Gastrocnemius medialis (tissue), 4 donors: ENCODE measurements around the gene GALNT11.

Experiments
- CTCF ChIP-seq, 5 experiments: fragments of 450-650 bp in 3 of 5; fragments of 200-600 bp in 2 of 5; sonication (generic) in 2 of 5; IDR thresholded peaks in 4 of 5; conservative IDR thresholded peaks in 1 of 5; 1 replicate in 4 of 5; 2 replicates in 1 of 5; pipeline ENCODE4 v1.5.1; 2016 to 2019; ENCODE audit warnings: antibody characterized with exemption in 5 of 5, mild to moderate bottlenecking in 3 of 5, moderate library complexity in 3 of 5
- POLR2A ChIP-seq, 2 donors: fragments of 450-650 bp; IDR thresholded peaks; one replicate each; pipeline ENCODE4 v1.6.1; 2017; ENCODE audit warnings: antibody characterized with exemption in 2 of 2, mild to moderate bottlenecking in 2 of 2, moderate library complexity in 2 of 2

GRCh38 chr7:152112829-152113228 lies 87.4 kb downstream of the GALNT11 start:
- TF ChIP-seq CTCF (IDR thresholded peaks at IDR 0.05 in 4 of 5, conservative IDR thresholded peaks at IDR 0.05 in 1 of 5), result no peak
- no peak for TF ChIP-seq POLR2A (IDR thresholded peaks at IDR 0.05)
